K562 treated with DMSO at 1 percent for 24 hours (cell line): ENCODE measurements around the gene DISP3. TPM values are rescaled to one million over a fixed set of nuclear protein-coding genes. Genes with fewer than 3 reads are reported as not detected.

Experiments used
- total RNA-seq: library from RNA; unstranded; fragments of 300-600 nt; gene quantifications from 2 replicates; pipeline ENCODE4 v1.2.3, GENCODE V29; 2022; ENCODE audit warnings: low read depth; ENCODE audit not compliant: insufficient read depth

Gene DISP3, protein sequence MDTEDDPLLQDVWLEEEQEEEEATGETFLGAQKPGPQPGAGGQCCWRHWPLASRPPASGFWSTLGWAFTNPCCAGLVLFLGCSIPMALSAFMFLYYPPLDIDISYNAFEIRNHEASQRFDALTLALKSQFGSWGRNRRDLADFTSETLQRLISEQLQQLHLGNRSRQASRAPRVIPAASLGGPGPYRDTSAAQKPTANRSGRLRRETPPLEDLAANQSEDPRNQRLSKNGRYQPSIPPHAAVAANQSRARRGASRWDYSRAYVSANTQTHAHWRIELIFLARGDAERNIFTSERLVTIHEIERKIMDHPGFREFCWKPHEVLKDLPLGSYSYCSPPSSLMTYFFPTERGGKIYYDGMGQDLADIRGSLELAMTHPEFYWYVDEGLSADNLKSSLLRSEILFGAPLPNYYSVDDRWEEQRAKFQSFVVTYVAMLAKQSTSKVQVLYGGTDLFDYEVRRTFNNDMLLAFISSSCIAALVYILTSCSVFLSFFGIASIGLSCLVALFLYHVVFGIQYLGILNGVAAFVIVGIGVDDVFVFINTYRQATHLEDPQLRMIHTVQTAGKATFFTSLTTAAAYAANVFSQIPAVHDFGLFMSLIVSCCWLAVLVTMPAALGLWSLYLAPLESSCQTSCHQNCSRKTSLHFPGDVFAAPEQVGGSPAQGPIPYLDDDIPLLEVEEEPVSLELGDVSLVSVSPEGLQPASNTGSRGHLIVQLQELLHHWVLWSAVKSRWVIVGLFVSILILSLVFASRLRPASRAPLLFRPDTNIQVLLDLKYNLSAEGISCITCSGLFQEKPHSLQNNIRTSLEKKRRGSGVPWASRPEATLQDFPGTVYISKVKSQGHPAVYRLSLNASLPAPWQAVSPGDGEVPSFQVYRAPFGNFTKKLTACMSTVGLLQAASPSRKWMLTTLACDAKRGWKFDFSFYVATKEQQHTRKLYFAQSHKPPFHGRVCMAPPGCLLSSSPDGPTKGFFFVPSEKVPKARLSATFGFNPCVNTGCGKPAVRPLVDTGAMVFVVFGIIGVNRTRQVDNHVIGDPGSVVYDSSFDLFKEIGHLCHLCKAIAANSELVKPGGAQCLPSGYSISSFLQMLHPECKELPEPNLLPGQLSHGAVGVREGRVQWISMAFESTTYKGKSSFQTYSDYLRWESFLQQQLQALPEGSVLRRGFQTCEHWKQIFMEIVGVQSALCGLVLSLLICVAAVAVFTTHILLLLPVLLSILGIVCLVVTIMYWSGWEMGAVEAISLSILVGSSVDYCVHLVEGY (N-terminal part only)
- 0.06 and 0.87 TPM in 2 replicates for total RNA-seq

DNA sequence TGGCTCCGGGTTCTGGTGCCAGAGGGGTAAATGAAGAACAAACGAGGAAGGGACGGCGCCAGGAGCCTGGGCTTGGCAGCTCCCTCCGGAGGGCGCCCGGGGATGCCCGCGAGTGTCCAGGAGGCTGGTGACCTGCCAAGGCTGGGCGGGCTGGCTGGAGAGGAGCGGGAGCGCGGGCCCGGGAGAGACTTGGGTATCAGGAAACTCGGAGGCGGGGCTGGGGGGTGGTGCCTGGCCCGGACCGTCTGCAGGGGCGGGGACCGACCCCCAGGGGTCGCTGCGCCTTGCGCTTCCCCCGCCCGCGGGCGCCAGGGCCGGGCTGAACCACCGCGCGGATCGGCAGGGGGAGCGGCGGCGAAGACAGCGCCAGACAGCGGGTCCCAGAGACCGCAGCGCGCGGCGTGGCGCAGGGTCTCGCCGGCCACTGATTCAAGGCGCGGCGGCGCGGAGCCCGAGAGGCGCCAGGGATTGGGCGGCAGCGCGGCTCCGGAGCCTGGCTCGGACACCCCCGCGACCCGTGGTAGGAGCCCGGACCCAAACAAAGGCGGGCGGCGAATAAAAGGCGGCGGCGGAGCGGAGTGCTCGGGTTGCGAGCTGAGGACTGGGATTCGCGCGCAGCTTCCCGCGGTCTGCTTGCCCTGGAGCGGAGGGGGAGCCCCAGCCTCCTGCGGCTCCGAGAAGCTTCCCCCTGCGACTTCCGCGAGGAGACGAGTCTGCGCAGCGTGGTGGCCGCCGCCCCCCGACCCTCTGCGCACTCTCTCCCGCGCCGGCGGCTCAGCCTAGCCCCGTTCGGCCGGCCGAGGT, at the start of gene DISP3:
TSS of gene DISP3 (plus strand) at position 585 of the 804 bp plus-strand sequence. CDS start 21,838 bp downstream, outside the sequence.

Other genes with a start within 250 kb of the DISP3 start
- 59.9 and 62.1 TPM in 2 replicates for gene MTOR, start 216.6 kb upstream of the DISP3 start, total RNA-seq
- gene UBIAD1, start 206.0 kb upstream of the DISP3 start, total RNA-seq = 18.1 and 21.6 TPM in 2 replicates
- gene FBXO2, start 175.3 kb downstream of the DISP3 start, total RNA-seq = 7.5 and 10.0 TPM in 2 replicates
- gene FBXO44, start 175.7 kb downstream of the DISP3 start, total RNA-seq = 15.2 and 17.6 TPM in 2 replicates
- gene FBXO6, start 185.0 kb downstream of the DISP3 start, total RNA-seq = 45.8 and 46.7 TPM in 2 replicates
- gene MAD2L2, start 202.0 kb downstream of the DISP3 start, total RNA-seq = 284 and 286 TPM in 2 replicates
- not detected in 2 replicates for gene DRAXIN, start 212.6 kb downstream of the DISP3 start, total RNA-seq